T-helper 1 cell (primary cell): ENCODE measurements around the gene WDR26.
"Not testable (repeated sequence)": the region's sequence is repeated elsewhere in the genome, so short reads cannot be mapped to it uniquely, and the experiment has no call there.

Source experiments
- DNase-seq, 5 donors: peaks; one replicate each; pipeline ENCODE4 v3.0.0-alpha.2; 2012 to 2020
- total RNA-seq, 4 donors: gene quantifications; one replicate each; lab custom pipeline; 2026; lab: John Stamatoyannopoulos, UW

WDR26 gene
- 240 to 304 (median 275) reads per million in 4 donors for total RNA-seq

- peak; percentile 70 to 89 (median 81) for DNase-seq
Observed at GRCh38 chr1:224434691-224435317, at the start of gene WDR26. TSS of gene WDR26 (minus strand) at chr1:224434797.

GRCh38 chr1:224483206-224483605 lies 48.6 kb upstream of the WDR26 start:
- not testable (repeated sequence) for DNase-seq

GRCh38 chr1:224482619-224483018 lies 48.0 kb upstream of the WDR26 start:
- DNase-seq = no peak

GRCh38 chr1:224481601-224482000 lies 47.0 kb upstream of the WDR26 start:
- DNase-seq = no peak

- DNase-seq = not testable (repeated sequence)
Observed at GRCh38 chr1:224480888-224481459, 46.4 kb upstream of the WDR26 start.

GRCh38 chr1:224480200-224480599 lies 45.6 kb upstream of the WDR26 start:
- not testable (repeated sequence) for DNase-seq

- no peak for DNase-seq
Observed at GRCh38 chr1:224472806-224473205, 38.2 kb upstream of the WDR26 start.

GRCh38 chr1:224466154-224466553 lies 31.6 kb upstream of the WDR26 start:
- DNase-seq = no peak

GRCh38 chr1:224459966-224460365 lies 25.4 kb upstream of the WDR26 start:
- DNase-seq = no peak

- no peak for DNase-seq
Observed at GRCh38 chr1:224458996-224459395, 24.4 kb upstream of the WDR26 start.

- no peak for DNase-seq
Observed at GRCh38 chr1:224458296-224458695, 23.7 kb upstream of the WDR26 start.

GRCh38 chr1:224457782-224458144 lies 23.2 kb upstream of the WDR26 start:
- no peak for DNase-seq

GRCh38 chr1:224456637-224456953 lies 22.0 kb upstream of the WDR26 start:
- no peak for DNase-seq

- no peak for DNase-seq
Observed at GRCh38 chr1:224454402-224455055, 19.9 kb upstream of the WDR26 start.

GRCh38 chr1:224450561-224451350 lies 16.2 kb upstream of the WDR26 start:
- no peak for DNase-seq

GRCh38 chr1:224450159-224450558 lies 15.6 kb upstream of the WDR26 start:
- DNase-seq = peak in 1 of 5 donors; percentile 31

GRCh38 chr1:224448453-224449017 lies 13.9 kb upstream of the WDR26 start:
- no peak for DNase-seq

- no peak for DNase-seq
Observed at GRCh38 chr1:224447971-224448370, 13.4 kb upstream of the WDR26 start.

GRCh38 chr1:224447251-224447650 lies 12.7 kb upstream of the WDR26 start:
- DNase-seq = no peak

- DNase-seq = no peak
Observed at GRCh38 chr1:224438989-224439388, 4.4 kb upstream of the WDR26 start.

- no peak for DNase-seq
Observed at GRCh38 chr1:224435999-224436398, 1.4 kb upstream of the WDR26 start.

GRCh38 chr1:224435318-224435763 lies 744 bp upstream of the WDR26 start:
- DNase-seq = peak in 1 of 5 donors; percentile 29
